Esophagus muscularis mucosa (tissue), 3 donors: ENCODE data around the gene KCNQ5.

Experiments
- POLR2A ChIP-seq: fragments of 450-650 bp; IDR thresholded peaks from one replicate; pipeline ENCODE4 v1.6.1; 2017; ENCODE audit warnings: antibody characterized with exemption, moderate library complexity, mild to moderate bottlenecking, low read depth
- TF ChIP-seq, protein P1 (sequence below), 3 experiments: fragments of 200-600 bp in 2 of 3; fragments of 450-650 bp in 1 of 3; sonication (generic) in 2 of 3; IDR thresholded peaks; one replicate each; pipeline ENCODE4 v1.5.1; 2017 to 2019; ENCODE audit warnings: antibody characterized with exemption in 3 of 3, mild to moderate bottlenecking in 2 of 3, moderate library complexity in 1 of 3

GRCh38 chr6:72916298-72916697 lies 294.4 kb downstream of the KCNQ5 start:
- TF ChIP-seq, protein P1, sequence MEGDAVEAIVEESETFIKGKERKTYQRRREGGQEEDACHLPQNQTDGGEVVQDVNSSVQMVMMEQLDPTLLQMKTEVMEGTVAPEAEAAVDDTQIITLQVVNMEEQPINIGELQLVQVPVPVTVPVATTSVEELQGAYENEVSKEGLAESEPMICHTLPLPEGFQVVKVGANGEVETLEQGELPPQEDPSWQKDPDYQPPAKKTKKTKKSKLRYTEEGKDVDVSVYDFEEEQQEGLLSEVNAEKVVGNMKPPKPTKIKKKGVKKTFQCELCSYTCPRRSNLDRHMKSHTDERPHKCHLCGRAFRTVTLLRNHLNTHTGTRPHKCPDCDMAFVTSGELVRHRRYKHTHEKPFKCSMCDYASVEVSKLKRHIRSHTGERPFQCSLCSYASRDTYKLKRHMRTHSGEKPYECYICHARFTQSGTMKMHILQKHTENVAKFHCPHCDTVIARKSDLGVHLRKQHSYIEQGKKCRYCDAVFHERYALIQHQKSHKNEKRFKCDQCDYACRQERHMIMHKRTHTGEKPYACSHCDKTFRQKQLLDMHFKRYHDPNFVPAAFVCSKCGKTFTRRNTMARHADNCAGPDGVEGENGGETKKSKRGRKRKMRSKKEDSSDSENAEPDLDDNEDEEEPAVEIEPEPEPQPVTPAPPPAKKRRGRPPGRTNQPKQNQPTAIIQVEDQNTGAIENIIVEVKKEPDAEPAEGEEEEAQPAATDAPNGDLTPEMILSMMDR (IDR thresholded peaks at IDR 0.05): no peak
- TF ChIP-seq POLR2A: no peak
